CD4-positive, alpha-beta T cell (primary cell): Measurements from ENCODE around the gene TSSK2. TPM values are rescaled to one million over a fixed set of nuclear protein-coding genes. Genes with fewer than 3 reads are reported as not detected.

ENCODE experiments used
- ATAC-seq: fragments of 200-7000 bp; cut with Tn5 transposase; one replicate; pipeline ENCODE4 v1.10.0; 2022; ENCODE audit warnings: mild to moderate bottlenecking; ENCODE audit not compliant: poor library complexity
- CTCF ChIA-PET: fragments of 350-600 bp; sonication (Branson Sonifier 250); formaldehyde crosslinking; loops from one replicate; lab custom pipeline; 2021; ENCODE audit warnings: antibody characterized with exemption, inconsistent platforms; lab: Charles Lee
- POLR2A ChIA-PET: fragments of 350-600 bp; sonication (Branson Sonifier 250); formaldehyde crosslinking; loops from one replicate; lab custom pipeline; 2021; ENCODE audit warnings: antibody characterized with exemption, inconsistent platforms; lab: Charles Lee
- DNase-seq, 14 experiments: peaks; one replicate each; pipeline ENCODE4 v3.0.0-alpha.2; 2013 to 2020; ENCODE audit warnings: mixed read lengths in 2 of 14
- H3K27ac ChIP-seq, 2 donors: one replicate each; pipeline versions ENCODE4 v1.5.1 to v1.7.0; 2013; ENCODE audit warnings: low read length in 2 of 2, low read depth in 1 of 2, mild to moderate bottlenecking in 1 of 2
- H3K27me3 ChIP-seq, 2 experiments: 1 replicate in 1 of 2; 2 replicates in 1 of 2; pipeline versions ENCODE4 v1.6.1 to v1.7.0; 2013; ENCODE audit warnings: low read length in 2 of 2, control low read depth in 1 of 2, mild to moderate bottlenecking in 1 of 2, moderate library complexity in 1 of 2; ENCODE audit not compliant: insufficient read depth in 2 of 2, control insufficient read depth in 1 of 2
- H3K36me3 ChIP-seq: one replicate; pipeline ENCODE4 v1.6.1; 2013; ENCODE audit warnings: low read length, control low read depth; ENCODE audit not compliant: insufficient read depth
- H3K4me1 ChIP-seq: one replicate; pipeline ENCODE4 v1.6.1; 2013; ENCODE audit warnings: low read length, control low read depth; ENCODE audit not compliant: insufficient read depth
- H3K4me3 ChIP-seq: one replicate; pipeline ENCODE4 v1.5.1; 2013; ENCODE audit warnings: mild to moderate bottlenecking, low read length, moderate library complexity
- H3K9me3 ChIP-seq, 2 experiments: 1 replicate in 1 of 2; 2 replicates in 1 of 2; pipeline versions ENCODE4 v1.6.1 to v1.7.0; 2013; ENCODE audit warnings: low read length in 2 of 2, mild to moderate bottlenecking in 2 of 2, control low read depth in 1 of 2, moderate library complexity in 1 of 2; ENCODE audit not compliant: control insufficient read depth in 1 of 2, insufficient read depth in 1 of 2
- H3K27ac Mint-ChIP-seq: one replicate; pipeline ENCODE4 v1.8.0; 2020; ENCODE audit warnings: mixed read lengths
- H3K27me3 Mint-ChIP-seq: one replicate; pipeline ENCODE4 v1.8.0; 2021; ENCODE audit warnings: mixed read lengths
- H3K36me3 Mint-ChIP-seq: one replicate; pipeline ENCODE4 v1.8.0; 2021; ENCODE audit warnings: low read depth, mixed read lengths
- H3K4me1 Mint-ChIP-seq: one replicate; pipeline ENCODE4 v1.8.0; 2021; ENCODE audit warnings: low read depth, mixed read lengths
- H3K4me3 Mint-ChIP-seq: one replicate; pipeline ENCODE4 v1.8.0; 2020; ENCODE audit warnings: mild to moderate bottlenecking, mixed read lengths
- H3K9me3 Mint-ChIP-seq: one replicate; pipeline ENCODE4 v1.8.0; 2020; ENCODE audit warnings: mixed read lengths
- intact Hi-C, 2 experiments: fragments of 100-400 bp; cut with DNase I in 1 of 2; cut with micrococcal nuclease in 1 of 2; formaldehyde crosslinking; loops; one replicate each; pipeline versions ENCODE4 v1.15.1 to v1.9.0; 2023 to 2025; cut with DNase I, micrococcal nuclease
- total RNA-seq, 174 experiments: library from RNA in 2 of 174; stranded (reverse) in 2 of 174; gene quantifications; one replicate each; pipeline ENCODE4 v1.2.3 and lab custom pipeline; 2021 to 2026
- TF ChIP-seq, protein P1 (sequence below): fragments of 200-600 bp; IDR thresholded peaks from one replicate; pipeline ENCODE4 v1.8.0; 2022; ENCODE audit warnings: antibody characterized with exemption, mild to moderate bottlenecking

The TSSK2 gene
- total RNA-seq, 2 experiments from 2014 or later: 0.31 TPM; not detected in 1

DNA sequence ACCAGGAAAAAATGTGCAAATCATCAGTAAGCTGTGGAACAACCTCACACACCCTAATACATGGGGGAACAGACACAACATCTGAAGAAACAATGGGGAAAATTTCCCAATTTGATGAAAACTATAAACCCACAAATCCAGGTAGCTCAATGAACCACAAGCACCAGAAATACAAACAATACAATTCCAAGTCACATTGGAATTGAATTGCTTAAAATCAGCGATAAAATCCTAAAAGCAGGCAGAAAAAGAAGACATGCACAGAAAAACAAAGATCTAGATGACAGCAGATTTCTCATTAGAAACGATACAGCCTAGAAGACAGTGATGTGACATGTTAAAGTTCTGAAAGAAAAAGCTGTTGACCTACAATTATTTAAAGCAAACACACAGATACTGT is 40.9 kb upstream of the TSSK2 start:
- Mint-ChIP-seq H3K36me3 (peaks cover 51% of the 10 kb centered on the region), H3K4me3 (no peak overlapping the region), H3K27me3 (no peaks in the 10 kb centered on the region), H3K27ac (no peak overlapping the region), H3K9me3 (no peaks in the 10 kb centered on the region), H3K4me1 (peaks cover 24% of the 10 kb centered on the region)
- H3K9me3 ChIP-seq: peaks cover 0 to under 1% of the 10 kb centered on the region in 2 experiments
- peaks cover 9% of the 10 kb centered on the region for H3K4me1 ChIP-seq
- DNase-seq: no peak
- intact Hi-C loops: no loop called here
- ChIA-PET CTCF (no interaction called here), POLR2A (interaction anchor here (1.2 kb wide), 1 partner anchor 54 kb away, joined by 3 read pairs; the partner anchor contains the start of gene ESS2)
- ATAC-seq: no peak
- H3K27me3 ChIP-seq: no peaks in the 10 kb centered on the region
- H3K4me3 ChIP-seq: no peak overlapping the region
- H3K36me3 ChIP-seq: peaks cover 39% of the 10 kb centered on the region
- TF ChIP-seq, protein P1, sequence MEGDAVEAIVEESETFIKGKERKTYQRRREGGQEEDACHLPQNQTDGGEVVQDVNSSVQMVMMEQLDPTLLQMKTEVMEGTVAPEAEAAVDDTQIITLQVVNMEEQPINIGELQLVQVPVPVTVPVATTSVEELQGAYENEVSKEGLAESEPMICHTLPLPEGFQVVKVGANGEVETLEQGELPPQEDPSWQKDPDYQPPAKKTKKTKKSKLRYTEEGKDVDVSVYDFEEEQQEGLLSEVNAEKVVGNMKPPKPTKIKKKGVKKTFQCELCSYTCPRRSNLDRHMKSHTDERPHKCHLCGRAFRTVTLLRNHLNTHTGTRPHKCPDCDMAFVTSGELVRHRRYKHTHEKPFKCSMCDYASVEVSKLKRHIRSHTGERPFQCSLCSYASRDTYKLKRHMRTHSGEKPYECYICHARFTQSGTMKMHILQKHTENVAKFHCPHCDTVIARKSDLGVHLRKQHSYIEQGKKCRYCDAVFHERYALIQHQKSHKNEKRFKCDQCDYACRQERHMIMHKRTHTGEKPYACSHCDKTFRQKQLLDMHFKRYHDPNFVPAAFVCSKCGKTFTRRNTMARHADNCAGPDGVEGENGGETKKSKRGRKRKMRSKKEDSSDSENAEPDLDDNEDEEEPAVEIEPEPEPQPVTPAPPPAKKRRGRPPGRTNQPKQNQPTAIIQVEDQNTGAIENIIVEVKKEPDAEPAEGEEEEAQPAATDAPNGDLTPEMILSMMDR: no peak
- no peak overlapping the region for H3K27ac ChIP-seq

DNA sequence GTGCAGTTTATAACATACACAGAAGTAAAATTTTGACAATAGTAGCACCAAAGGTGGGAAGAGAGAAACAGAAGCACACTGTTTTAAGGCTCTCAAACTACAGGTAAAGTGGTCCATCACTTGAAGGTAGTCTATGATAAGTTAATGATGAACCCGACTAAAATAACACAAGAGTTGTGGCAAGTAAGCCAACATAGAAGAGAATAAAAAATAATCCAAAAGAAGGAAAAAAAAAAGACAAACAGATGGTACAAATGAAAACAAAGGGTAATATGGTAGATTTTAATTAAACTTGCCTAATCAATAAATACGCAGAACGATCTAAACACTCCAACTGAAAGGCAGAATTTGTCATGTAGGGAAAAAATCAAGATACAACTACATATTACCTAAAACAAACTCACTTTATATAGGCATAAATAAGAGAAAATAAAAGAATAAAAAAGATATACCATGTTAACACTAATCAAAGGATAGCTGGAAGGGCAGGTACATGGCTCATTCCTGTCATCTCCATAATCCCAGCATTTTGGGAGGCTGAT is 40.5 kb upstream of the TSSK2 start:
- Mint-ChIP-seq H3K4me3 (no peak overlapping the region), H3K4me1 (peaks cover 20% of the 10 kb centered on the region), H3K27ac (no peak overlapping the region), H3K9me3 (no peaks in the 10 kb centered on the region), H3K27me3 (no peaks in the 10 kb centered on the region), H3K36me3 (peaks cover 48% of the 10 kb centered on the region)
- H3K27me3 ChIP-seq: no peaks in the 10 kb centered on the region
- ATAC-seq (no peak), DNase-seq (no peak)
- H3K9me3 ChIP-seq: peaks cover 0 to 4% of the 10 kb centered on the region in 2 experiments
- no peak overlapping the region for H3K4me3 ChIP-seq
- H3K4me1 ChIP-seq: peaks cover 5% of the 10 kb centered on the region
- TF ChIP-seq, protein P1: no peak
- CTCF ChIA-PET: no interaction called here
- no peak overlapping the region for H3K27ac ChIP-seq
- H3K36me3 ChIP-seq: peaks cover 35% of the 10 kb centered on the region
- intact Hi-C loops: no loop called here
- POLR2A ChIA-PET: interaction anchor here (1.2 kb wide), 1 partner anchor 54 kb away, joined by 3 read pairs; the partner anchor contains the start of gene ESS2

DNA sequence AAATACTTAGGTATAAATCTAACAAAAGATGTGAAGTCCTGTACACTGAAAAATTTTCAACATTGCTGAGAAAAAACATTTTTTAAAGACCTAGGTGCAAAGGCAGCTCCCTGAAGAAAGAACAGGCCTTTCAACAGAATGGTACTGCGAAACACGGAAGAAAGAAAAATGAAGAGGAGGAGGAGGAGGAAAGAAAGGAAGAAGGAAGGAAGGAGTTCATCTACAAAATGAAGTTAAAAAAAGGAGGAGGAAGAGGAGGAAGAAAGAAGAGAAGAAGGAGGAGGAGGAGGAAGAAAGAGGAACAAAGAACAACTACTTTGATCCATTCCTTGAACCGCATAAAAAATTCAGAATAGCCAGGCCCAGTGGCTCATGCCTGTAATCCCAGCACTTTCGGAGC is 38.4 kb upstream of the TSSK2 start:
- no peak overlapping the region for H3K4me3 Mint-ChIP-seq
- H3K4me1 ChIP-seq: peaks cover 4% of the 10 kb centered on the region
- peaks cover 20% of the 10 kb centered on the region for H3K4me1 Mint-ChIP-seq
- intact Hi-C loops: loop anchor here in 1 of 2 experiments (2.0 kb wide), 1 partner anchor 16 kb away; no protein-coding TSS in a partner anchor
- no peak overlapping the region for H3K4me3 ChIP-seq
- H3K27me3 Mint-ChIP-seq: no peaks in the 10 kb centered on the region
- H3K9me3 Mint-ChIP-seq: no peaks in the 10 kb centered on the region
- no peak for DNase-seq
- no peak overlapping the region for H3K27ac ChIP-seq
- H3K36me3 Mint-ChIP-seq: peaks cover 42% of the 10 kb centered on the region
- POLR2A ChIA-PET: no interaction called here
- H3K27me3 ChIP-seq: no peaks in the 10 kb centered on the region
- CTCF ChIA-PET: interaction anchor here (0.8 kb wide), 1 partner anchor 16 kb away, joined by 4 read pairs; no protein-coding TSS in a partner anchor
- ATAC-seq: no peak
- peak overlapping the region; percentile 19 for H3K27ac Mint-ChIP-seq
- TF ChIP-seq, protein P1: no peak
- peaks cover 27% of the 10 kb centered on the region for H3K36me3 ChIP-seq
- peaks cover 0 to 4% of the 10 kb centered on the region in 2 experiments for H3K9me3 ChIP-seq
